Mammary microvascular endothelial cell (primary cell): ENCODE data around the gene LSM10. TPM values are rescaled to one million over a fixed set of nuclear protein-coding genes. Genes with fewer than 3 reads are reported as not detected.

Experiments
- total RNA-seq: library from RNA; depleted of rRNA; stranded (reverse); fragments of >200 nt; gene quantifications from 2 replicates; pipeline ENCODE4 v1.2.3, GENCODE V29; 2015

LSM10 gene
- total RNA-seq, result 41.6 and 42.5 TPM in 2 replicates

DNA sequence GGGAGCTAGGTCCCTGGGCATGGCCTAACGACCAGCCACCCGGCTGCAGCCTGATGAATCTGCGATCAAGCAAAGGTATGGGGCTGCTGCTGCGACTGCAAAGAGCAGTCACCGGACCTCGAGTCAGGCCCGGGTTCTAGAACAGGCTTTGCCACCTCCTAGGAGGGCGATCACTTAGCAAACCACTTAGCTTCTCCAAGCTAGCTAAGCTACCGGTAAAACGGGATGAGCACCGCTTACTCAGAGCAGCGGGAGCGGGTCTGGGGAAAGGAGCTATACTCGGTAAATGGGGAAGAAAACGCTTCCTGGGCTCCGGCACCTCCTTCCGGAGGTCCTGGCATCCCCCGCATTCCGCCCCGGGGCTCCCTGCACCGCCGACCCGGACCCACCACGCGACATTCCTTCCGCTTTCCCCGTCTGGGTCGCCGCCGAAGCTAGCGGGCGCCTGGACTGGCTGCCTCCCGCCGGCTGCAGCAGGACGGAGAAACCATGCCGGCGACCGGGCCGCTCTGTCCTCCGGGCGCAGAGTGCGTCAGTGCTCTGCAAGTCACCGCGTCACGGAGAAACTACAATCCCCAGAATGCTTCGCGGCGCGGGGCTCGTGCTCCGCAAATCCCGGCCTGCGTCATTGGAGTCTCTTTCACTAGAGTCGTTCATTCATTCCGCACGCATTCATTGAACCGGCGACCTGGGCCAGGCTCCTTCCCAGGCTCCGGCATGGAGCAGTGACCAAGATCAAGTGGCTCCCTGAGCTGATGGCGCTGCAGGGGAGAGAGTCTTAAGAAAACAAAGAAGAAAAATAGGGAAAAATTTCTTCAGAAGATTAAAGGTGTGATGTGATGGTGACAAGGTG, at the start of gene LSM10:
Gene LSM10, minus strand, starts transcription at position 531 of the 853 bp plus-strand sequence. CDS start 3,779 bp downstream, outside the sequence.

DNA sequence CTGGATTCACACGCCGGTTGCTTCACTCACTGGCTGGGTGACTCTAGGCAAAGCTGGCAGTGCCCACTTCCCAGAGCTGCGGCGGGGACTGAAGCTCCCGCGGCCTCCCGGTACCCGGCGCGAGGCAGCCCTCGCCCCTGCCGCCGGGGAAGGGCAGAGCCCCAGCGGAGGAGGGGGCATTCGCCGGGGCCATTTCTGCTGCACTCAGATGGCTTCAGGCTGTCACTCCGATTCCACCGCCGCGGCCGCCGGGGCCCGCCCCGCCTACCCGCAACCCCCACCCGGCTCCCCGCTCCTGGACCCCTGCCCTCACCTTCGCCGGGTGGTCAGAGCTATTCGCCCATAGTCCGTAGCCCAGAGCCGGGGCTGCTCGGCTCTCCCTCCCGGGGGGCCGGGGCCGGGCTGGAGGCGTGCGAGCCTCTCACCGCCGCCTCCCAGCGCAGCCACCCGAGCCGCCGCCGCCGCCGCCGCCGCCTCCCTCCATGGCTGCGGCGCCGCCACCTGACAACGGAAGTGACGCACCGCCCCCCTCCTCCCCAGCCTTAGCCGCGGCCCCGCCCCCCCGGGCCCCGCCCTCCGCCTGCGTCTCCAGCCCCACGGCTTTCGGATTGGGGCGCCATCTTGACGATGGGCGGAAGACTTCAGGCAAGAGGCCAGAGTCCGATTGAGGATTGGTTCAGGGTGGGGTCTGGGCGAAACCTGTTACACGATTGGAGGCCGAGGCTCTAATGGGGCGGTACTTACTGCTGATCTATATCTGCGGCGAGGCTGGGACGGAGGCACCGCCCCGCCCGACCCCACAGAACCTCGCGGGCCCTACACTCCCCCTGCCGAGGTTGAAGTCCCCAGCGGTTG, 12.1 kb downstream of the LSM10 start, which contains the start of gene STK40:
Gene STK40, minus strand, starts transcription at position 515 of the 855 bp plus-strand sequence. CDS start 24,592 bp downstream, outside the sequence.

Other genes with a start within 250 kb of the LSM10 start
- 124 and 150 TPM in 2 replicates for gene TRAPPC3, start 248.4 kb downstream of the LSM10 start, total RNA-seq
- gene MAP7D1, start 241.7 kb downstream of the LSM10 start, total RNA-seq, result 192 and 213 TPM in 2 replicates
- gene THRAP3, start 173.5 kb downstream of the LSM10 start, total RNA-seq, result 84.9 and 89.9 TPM in 2 replicates
- 0.40 and 0.64 TPM in 2 replicates for gene SH3D21, start 91.5 kb downstream of the LSM10 start, total RNA-seq
- gene EVA1B, start 74.3 kb downstream of the LSM10 start, total RNA-seq, result 88.7 and 88.9 TPM in 2 replicates
- gene STK40, start 12.0 kb downstream of the LSM10 start, total RNA-seq, result 24.8 and 31.7 TPM in 2 replicates
- gene OSCP1, start 52.5 kb upstream of the LSM10 start, total RNA-seq, result 4.5 and 8.4 TPM in 2 replicates
- 96.5 and 120 TPM in 2 replicates for gene MRPS15, start 66.5 kb upstream of the LSM10 start, total RNA-seq
- gene CSF3R, start 85.0 kb upstream of the LSM10 start, total RNA-seq, result not detected in 2 replicates